ENCODE data around the gene STIP1. TPM values are rescaled to one million over a fixed set of nuclear protein-coding genes. Genes with fewer than 3 reads are reported as not detected.
"Not testable (repeated sequence)": the region's sequence is repeated elsewhere in the genome, so short reads cannot be mapped to it uniquely, and the experiment has no call there.

STIP1 gene
- total and polyA plus RNA-seq, 2 experiments from 2014 or later, result 231 to 240 TPM

DNA sequence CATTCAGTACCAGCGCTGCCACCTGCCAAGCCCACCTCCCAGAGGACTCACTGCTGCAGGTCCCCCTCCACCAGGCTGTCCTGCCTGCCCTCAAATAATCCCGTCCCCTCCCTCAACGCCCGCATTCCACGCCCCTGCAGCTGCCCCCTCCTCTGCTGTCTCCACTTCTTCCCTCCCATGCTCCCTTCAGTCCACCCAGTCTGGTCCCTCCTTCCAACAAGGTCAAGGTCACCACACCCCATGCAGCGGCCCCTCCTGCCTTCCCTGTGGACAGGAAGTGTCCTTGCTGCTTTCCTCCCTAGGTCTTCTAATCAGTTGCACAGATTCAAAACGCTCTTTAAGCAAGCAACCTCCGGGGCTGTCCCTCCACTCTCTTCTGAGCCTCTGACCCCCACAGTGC, 32.2 kb upstream of the STIP1 start:
- Histone ChIP-seq H3K36me3 (no peaks in the 10 kb centered on the region), H3K4me1 (ENCODE audit: low read depth) (peaks cover 10% of the 10 kb centered on the region), H3K27me3 (no peaks in the 10 kb centered on the region), H3K9me3 (ENCODE audit: low read depth) (no peaks in the 10 kb centered on the region), H3K27ac (peak overlapping the region; percentile 48), H3K4me3 (no peak overlapping the region)
- TF ChIP-seq, protein P1, sequence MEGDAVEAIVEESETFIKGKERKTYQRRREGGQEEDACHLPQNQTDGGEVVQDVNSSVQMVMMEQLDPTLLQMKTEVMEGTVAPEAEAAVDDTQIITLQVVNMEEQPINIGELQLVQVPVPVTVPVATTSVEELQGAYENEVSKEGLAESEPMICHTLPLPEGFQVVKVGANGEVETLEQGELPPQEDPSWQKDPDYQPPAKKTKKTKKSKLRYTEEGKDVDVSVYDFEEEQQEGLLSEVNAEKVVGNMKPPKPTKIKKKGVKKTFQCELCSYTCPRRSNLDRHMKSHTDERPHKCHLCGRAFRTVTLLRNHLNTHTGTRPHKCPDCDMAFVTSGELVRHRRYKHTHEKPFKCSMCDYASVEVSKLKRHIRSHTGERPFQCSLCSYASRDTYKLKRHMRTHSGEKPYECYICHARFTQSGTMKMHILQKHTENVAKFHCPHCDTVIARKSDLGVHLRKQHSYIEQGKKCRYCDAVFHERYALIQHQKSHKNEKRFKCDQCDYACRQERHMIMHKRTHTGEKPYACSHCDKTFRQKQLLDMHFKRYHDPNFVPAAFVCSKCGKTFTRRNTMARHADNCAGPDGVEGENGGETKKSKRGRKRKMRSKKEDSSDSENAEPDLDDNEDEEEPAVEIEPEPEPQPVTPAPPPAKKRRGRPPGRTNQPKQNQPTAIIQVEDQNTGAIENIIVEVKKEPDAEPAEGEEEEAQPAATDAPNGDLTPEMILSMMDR (IDR thresholded peaks at IDR 0.05; ENCODE audit: low read depth, low read length), result no peak
- no peak for DNase-seq (ENCODE audit: low read depth in 1 of 2, low spot score in 1 of 2)

DNA sequence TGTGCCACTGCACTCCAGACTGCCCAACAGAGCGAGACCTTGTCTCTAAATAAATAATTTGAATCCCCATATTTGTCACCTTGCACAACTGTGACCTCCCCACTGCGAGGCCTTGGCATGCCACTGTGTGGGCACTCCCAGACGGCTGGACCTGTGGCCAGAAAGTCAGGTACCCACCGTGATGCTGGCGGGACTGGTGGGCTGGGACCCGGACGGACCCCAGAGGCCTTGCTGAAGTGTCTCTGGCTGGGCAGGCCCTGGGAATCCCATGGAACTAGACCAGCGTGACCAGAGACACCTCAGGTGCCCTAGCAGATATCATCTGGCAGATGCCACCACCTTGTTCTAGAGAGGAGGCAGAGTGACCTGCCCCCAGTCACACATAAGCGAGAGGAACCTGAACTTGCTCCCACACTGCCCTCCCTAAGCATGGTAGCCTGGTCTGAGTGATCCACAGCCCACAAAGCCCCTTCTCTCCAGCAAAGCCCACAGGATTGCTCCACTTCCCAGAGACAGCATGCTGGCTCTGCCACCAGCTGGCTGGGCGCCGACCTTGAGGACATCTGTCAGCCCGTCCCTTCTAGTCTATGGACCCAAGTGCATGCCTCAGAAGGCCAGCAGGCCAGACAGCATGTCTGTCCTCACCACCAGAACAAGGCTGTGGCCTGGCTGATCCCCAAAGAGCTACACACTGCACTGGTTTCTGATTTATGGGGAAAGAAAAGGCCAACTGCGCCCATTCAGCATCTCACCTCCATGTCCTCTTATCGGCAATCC, 29.5 kb upstream of the STIP1 start:
- H3K27ac ChIP-seq, result peak overlapping the region; percentile 23
- no peak overlapping the region for H3K4me3 ChIP-seq
- TF ChIP-seq, protein P1 (IDR thresholded peaks at IDR 0.05; ENCODE audit: low read depth, low read length), result no peak
- H3K4me1 ChIP-seq (ENCODE audit: low read depth), result peaks cover 10% of the 10 kb centered on the region
- H3K36me3 ChIP-seq, result no peaks in the 10 kb centered on the region
- no peaks in the 10 kb centered on the region for H3K9me3 ChIP-seq (ENCODE audit: low read depth)
- H3K27me3 ChIP-seq, result no peaks in the 10 kb centered on the region
- no peak for DNase-seq (ENCODE audit: low read depth in 1 of 2, low spot score in 1 of 2)

DNA sequence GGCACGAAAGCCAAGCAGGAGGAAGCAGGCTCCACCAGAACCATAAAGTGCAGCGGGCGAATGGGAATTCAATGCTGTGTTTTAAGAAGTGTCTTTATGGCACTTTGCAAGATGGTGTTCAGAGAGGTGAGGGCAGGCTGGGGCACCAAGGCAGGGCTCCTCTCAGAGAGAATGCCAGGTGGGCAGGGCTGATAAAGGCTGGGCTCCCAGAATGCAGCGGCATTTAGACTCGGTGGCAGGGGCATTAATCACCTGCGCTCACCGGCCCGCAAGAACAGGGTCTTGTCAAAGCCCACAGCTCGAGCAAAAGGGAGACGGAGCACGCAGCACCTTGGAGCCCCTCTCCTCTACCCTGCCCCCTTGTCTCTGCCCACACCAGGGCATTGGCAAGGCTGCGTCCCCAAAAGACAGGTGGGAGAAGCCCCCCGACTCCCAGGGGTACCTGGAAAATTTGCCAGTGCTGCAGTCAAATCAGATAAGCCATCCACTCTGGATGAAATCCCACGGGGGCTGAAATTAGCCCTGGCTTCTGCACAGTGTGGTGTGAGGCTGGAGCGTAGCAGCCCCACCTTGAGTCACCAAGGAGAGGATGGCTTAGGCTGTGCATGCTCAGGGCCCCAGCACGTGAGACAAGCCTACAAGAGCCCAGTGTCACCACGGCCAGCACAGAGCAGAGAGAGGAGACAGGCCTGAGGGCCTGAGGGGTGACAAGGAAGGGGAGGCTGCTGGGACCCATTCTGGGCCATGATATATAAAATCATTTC, 28.2 kb upstream of the STIP1 start:
- TF ChIP-seq, protein P1 (IDR thresholded peaks at IDR 0.05; ENCODE audit: low read depth, low read length), result no peak
- H3K4me1 ChIP-seq (ENCODE audit: low read depth), result peaks cover 10% of the 10 kb centered on the region
- H3K4me3 ChIP-seq, result no peak overlapping the region
- H3K9me3 ChIP-seq (ENCODE audit: low read depth), result no peaks in the 10 kb centered on the region
- no peaks in the 10 kb centered on the region for H3K36me3 ChIP-seq
- no peak overlapping the region for H3K27ac ChIP-seq
- DNase-seq (ENCODE audit: low read depth in 1 of 2, low spot score in 1 of 2), result no peak
- no peaks in the 10 kb centered on the region for H3K27me3 ChIP-seq

DNA sequence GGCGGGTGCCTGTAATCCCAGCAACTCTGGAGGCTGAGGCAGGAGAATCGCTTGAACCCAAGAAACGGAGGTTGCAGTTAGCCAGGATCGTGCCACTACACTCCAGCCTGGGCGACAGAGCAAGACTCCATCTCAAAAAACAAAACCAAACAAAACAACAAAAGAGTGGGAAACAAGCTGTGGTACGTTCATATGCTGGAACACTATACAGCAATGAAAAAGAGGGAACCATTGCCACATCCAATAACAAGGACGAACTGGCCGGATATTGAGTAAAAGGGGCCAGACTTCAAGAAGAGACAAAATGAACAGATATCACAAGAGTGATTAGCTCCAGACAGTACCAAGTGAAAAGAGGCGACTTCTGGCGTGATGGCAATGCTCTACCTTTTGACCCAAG, 24.9 kb upstream of the STIP1 start:
- TF ChIP-seq, protein P1 (IDR thresholded peaks at IDR 0.05; ENCODE audit: low read depth, low read length), result no peak

DNA sequence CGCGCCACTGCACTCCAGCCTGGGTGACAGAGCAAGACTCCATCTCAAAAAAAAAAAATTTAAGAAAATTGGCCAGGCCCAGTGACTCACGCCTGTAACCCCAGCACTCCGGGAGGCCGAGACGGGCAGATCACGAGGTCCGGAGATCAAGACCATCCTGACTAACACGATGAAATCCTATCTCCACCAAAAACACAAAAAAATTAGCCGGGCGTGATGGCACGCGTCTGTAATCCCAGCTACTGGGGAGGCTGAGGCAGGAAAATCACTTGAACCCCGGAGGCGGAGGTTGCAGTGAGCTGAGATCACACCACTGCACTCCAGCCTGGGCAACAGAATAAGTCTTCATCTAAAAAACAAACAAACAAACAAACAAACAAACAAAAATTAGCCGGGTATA, 23.2 kb upstream of the STIP1 start:
- H3K27ac ChIP-seq; H3K4me3 ChIP-seq; H3K36me3 ChIP-seq; H3K9me3 ChIP-seq (ENCODE audit: low read depth); H3K27me3 ChIP-seq; DNase-seq (ENCODE audit: low read depth in 1 of 2, low spot score in 1 of 2): not testable (repeated sequence)
- peaks cover 10% of the 10 kb centered on the region for H3K4me1 ChIP-seq (ENCODE audit: low read depth)

More for the DNA sequence above, 24.9 kb upstream of the STIP1 start:
- Histone ChIP-seq H3K4me3 (no peak overlapping the region), H3K4me1 (ENCODE audit: low read depth) (peaks cover 10% of the 10 kb centered on the region), H3K27ac (no peak overlapping the region), H3K9me3 (ENCODE audit: low read depth) (no peaks in the 10 kb centered on the region), H3K36me3 (no peaks in the 10 kb centered on the region), H3K27me3 (no peaks in the 10 kb centered on the region)
- no peak for DNase-seq (ENCODE audit: low read depth in 1 of 2, low spot score in 1 of 2)

DNA sequence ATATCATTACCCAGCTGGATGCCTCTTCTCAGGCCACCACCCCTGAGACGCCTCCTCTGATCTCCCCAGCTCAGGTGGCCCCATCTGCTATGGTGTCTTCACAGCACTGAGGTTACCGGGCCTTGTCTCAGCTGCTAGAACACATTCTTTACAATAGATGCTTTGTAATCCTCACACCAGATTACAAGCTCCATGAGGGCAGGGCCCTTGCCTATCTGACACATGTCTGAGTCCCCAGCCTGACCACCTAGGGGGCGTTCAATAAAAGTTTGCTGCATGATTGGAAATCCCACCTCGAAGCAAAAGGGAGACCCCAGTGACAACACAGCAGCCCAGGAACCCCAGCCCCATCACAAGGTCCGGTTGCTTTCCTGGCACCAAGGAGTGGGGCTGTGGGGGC, 22.0 kb upstream of the STIP1 start:
- no peak overlapping the region for H3K27ac ChIP-seq
- H3K36me3 ChIP-seq, result no peaks in the 10 kb centered on the region
- no peaks in the 10 kb centered on the region for H3K27me3 ChIP-seq
- no peaks in the 10 kb centered on the region for H3K9me3 ChIP-seq (ENCODE audit: low read depth)
- TF ChIP-seq, protein P1 (IDR thresholded peaks at IDR 0.05; ENCODE audit: low read depth, low read length), result no peak
- no peak overlapping the region for H3K4me3 ChIP-seq
- H3K4me1 ChIP-seq (ENCODE audit: low read depth), result peaks cover 10% of the 10 kb centered on the region
- DNase-seq (ENCODE audit: low read depth in 1 of 2, low spot score in 1 of 2), result no peak
